Measurements from ENCODE around the gene CD52.

CD52 gene

GRCh38 chr1:26306290-26307229 lies 11.2 kb upstream of the CD52 start, which contains the start of gene UBXN11 (continued):
- TF ChIP-seq ZNF518A (tag by site-specific recombination; conservative IDR thresholded peaks at IDR 0.05; ENCODE audit: low read depth) (no peak), ZBTB48 (tag by site-specific recombination; IDR thresholded peaks at IDR 0.05) (peak; percentile 62), ZNF501 (tag by site-specific recombination; IDR thresholded peaks at IDR 0.05) (peak; percentile 69; the same call in 1 of the 2 replicates), SP2 (tag by site-specific recombination; IDR thresholded peaks at IDR 0.05) (peak; percentile 86), GLIS2 (tag by site-specific recombination; IDR thresholded peaks at IDR 0.05) (peak; percentile 68; the same call in 1 of the 2 replicates), ZNF16 (tag by site-specific recombination; IDR thresholded peaks at IDR 0.05; ENCODE audit: low read depth) (no peak), PRDM10 (tag by site-specific recombination; IDR thresholded peaks at IDR 0.05) (peak; percentile 76), ZNF311 (tag by site-specific recombination; IDR thresholded peaks at IDR 0.05; ENCODE audit: borderline replicate concordance) (no peak), KLF17 (tag by site-specific recombination; IDR thresholded peaks at IDR 0.05) (0 out of 2 replicates have a peak, but pooled peaks have one; percentile 32), PATZ1 (tag by site-specific recombination; IDR thresholded peaks at IDR 0.05) (peak; percentile 66; the same call in 1 of the 2 replicates), KLF8 (tag by site-specific recombination; IDR thresholded peaks at IDR 0.05) (peak; percentile 27; the same call in 1 of the 2 replicates), CTCF (tag by site-specific recombination; IDR thresholded peaks at IDR 0.05) (peak; percentile 32; the same call in 1 of the 2 replicates), WT1 (tag by site-specific recombination; IDR thresholded peaks at IDR 0.05) (0 out of 2 replicates have a peak, but pooled peaks have one; percentile 13), REPIN1 (tag by site-specific recombination; IDR thresholded peaks at IDR 0.05; ENCODE audit: low read depth) (no peak), ZNF148 (tag by site-specific recombination; IDR thresholded peaks at IDR 0.05; ENCODE audit: borderline replicate concordance) (no peak), ZBTB17 (tag by site-specific recombination; IDR thresholded peaks at IDR 0.05) (peak; percentile 77; the same call in 1 of the 2 replicates), ZNF24 (tag by site-specific recombination; IDR thresholded peaks at IDR 0.05) (no peak), YY2 (tag by site-specific recombination; IDR thresholded peaks at IDR 0.05) (peak; percentile 92), YY1 (tag by site-specific recombination; IDR thresholded peaks at IDR 0.05) (peak; percentile 85)

All from HEK293 (cell line).